ENCODE data around the gene SEC22C.
A peak's percentile ranks its signal among the peaks of the same experiment; 100 is the strongest.

- TF ChIP-seq RAD21 (conservative IDR thresholded peaks at IDR 0.05): peak; percentile 45
- TF ChIP-seq POLR2AphosphoS5 (IDR thresholded peaks at IDR 0.05): no peak
- peak; percentile 62 for TF ChIP-seq CTCF (IDR thresholded peaks at IDR 0.05; ENCODE audit: poor library complexity, severe bottlenecking)
- no peak for TF ChIP-seq EP300 (conservative IDR thresholded peaks at IDR 0.05; ENCODE audit: poor library complexity, severe bottlenecking)
- no peak for TF ChIP-seq TAF1 (IDR thresholded peaks at IDR 0.05; ENCODE audit: low read depth)
- TF ChIP-seq SMC3 (conservative IDR thresholded peaks at IDR 0.05; ENCODE audit: poor library complexity): peak; percentile 27
These were observed 20.3 kb upstream of the SEC22C start for GRCh38 chr3:42601896-42602581.
